ENCODE measurements around the gene CKAP2L.
A peak's percentile ranks its signal among the peaks of the same experiment; 100 is the strongest.
"Not testable (repeated sequence)": the region's sequence is repeated elsewhere in the genome, so short reads cannot be mapped to it uniquely, and the experiment has no call there.

The CKAP2L gene

DNA sequence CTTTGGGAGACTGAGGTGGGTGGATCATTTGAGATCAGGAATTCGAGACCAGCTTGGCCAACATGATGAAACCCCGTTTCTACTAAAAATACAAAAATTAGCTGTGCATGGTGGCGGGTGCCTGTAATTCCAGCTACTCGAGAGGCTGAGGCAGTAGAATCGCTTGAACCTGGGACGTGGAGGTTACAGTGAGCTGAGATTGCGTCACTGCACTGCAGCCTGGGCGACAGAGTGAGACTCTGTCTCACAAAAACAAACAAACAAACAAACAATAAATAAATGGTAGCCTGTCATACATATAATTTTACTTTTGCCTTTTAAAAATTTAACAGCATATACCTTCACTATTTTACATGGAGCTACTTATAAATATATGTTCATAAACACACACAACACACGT is 57.5 kb downstream of the CKAP2L start:
- not testable (repeated sequence) for DNase-seq

GRCh38 chr2:112706170-112706664 is 58.2 kb downstream of the CKAP2L start:
- DNase-seq: peak; percentile 44

- no peak for DNase-seq
Observed at GRCh38 chr2:112705575-112705974, 58.8 kb downstream of the CKAP2L start.

- no peak for DNase-seq
Observed at GRCh38 chr2:112703684-112704083, 60.7 kb downstream of the CKAP2L start.

- DNase-seq: peak; percentile 54
Observed at GRCh38 chr2:112701052-112701451, 63.4 kb downstream of the CKAP2L start.

DNA sequence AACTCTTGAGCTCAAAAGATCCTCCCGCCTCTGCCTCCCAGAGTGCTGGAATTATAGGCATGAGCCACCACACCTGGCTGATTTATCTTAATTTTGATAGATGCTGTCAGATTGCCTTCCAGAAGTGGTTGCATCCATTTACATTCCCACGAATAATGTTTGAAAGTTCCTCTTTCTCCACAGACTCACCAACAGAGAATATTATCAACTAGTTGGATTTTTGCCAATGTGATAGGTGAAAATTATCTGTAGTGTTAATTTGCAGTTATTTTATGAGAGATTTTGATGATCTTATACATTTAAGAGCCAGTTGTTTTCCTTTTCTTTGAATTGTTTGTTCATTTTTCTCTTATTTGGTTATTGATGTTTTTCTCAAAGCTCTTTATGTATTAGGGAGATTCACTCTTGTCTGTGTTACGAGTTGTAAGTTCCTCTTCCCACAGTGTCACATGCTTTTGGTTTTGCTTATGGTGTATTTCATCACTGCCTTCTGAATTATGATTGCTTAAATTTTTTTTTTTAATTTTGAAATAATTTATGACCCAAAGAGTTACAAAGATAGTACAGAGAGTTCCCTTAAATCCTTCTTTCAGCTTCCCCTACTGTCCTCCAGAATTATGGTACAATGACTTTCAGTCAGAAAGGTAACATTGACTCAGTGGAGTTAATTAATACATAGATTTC is 64.3 kb downstream of the CKAP2L start:
- no peak for DNase-seq

DNA sequence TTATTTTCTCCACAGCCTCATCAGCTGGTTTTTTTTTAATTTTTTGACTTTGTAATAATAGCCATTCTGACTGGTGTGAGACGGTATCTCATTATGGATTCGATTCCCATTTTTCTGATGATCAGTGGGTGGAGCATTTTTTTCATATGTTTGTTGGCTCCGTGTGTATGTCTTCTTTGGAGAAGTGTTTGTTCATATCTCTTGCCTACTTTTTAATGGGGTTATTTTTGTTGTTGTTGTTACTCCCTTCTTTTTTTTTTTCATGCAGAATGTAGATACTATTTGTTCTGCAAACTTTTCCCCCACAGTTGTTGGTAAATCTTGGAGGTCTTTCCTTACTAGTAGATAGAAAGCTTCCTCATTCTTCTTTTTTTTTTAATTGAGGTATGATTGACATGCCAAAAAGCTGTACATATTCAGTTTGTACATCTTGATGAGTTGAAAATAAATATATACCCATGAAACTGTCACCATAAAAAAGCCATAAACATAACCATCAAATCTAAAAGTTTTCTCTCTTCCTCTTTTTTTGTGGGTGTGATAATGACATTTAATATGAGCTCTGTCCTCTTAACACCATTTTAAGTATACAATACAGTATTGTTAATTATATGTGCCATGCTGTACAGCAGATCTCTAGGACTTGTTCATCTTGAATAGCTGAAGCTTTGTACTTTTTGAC is 65.4 kb downstream of the CKAP2L start:
- DNase-seq: no peak

DNA sequence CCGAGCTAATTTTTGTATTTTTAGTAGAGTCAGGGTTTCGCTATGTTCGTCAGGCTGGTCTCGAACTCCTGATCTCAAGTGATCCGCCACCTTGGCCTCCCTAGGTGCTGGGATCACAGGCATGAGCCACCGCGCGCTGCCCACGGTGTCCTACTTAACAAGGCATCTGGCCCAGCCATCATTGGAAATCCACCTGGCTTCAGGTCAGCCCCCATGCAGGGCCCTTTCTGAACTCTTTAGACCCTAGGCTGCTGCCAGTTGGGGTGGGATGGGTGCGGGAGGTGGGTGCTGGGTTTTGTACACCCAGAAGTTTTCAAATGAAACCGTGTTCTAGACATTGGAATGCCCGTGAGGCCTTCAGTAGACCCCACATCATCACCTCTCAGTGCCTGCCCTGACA is 70.2 kb downstream of the CKAP2L start:
- no peak for DNase-seq

GRCh38 chr2:112693596-112693995 is 70.8 kb downstream of the CKAP2L start:
- DNase-seq: no peak

DNA sequence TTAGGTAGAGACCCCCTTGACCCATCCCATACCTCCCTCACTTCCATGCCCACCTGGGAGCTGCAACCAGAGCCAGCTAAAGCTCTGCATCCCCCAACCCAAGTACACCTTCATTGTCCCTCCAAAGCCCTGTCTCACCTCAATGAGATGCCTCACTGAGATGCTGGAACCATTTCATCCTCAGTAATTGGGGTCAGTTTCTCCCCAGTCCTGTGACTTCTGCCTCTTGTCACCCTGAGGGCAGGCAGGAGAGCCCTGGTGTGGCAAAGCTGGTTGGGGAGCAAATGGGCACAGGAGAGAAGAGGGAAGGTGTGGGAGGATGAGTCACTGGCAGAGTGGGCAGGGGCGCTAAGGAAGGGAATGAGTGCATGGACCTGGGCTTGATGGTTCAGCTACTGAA is 71.5 kb downstream of the CKAP2L start:
- no peak for DNase-seq

GRCh38 chr2:112692495-112692911 is 71.9 kb downstream of the CKAP2L start:
- DNase-seq: peak; percentile 77

- no peak for DNase-seq
Observed at GRCh38 chr2:112691881-112692281, 72.5 kb downstream of the CKAP2L start.

GRCh38 chr2:112690853-112691401 is 73.5 kb downstream of the CKAP2L start:
- peak; percentile 76 for DNase-seq

- no peak for DNase-seq
Observed at GRCh38 chr2:112688086-112688880, 76.1 kb downstream of the CKAP2L start.

DNA sequence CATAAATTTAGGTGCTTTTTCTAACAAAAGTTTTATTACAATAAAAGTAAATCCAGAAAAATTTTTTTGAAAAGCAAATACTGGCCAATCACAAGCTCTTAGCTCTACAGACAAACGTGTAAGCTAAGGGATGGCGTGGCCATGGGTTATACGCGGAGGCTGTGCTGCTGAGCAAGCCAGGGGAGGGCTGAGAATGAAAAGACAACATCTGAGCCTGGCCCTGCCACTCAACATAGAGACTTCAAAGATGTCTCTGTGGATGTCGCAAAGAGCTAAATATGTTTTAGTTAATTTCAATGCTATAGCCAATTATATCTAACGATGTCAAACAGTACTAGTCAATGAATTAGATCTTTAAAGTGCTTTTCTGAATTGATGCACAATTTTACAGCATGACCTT is 76.9 kb downstream of the CKAP2L start:
- no peak for DNase-seq
